ENCODE data around the gene CNST. TPM values are rescaled to one million over a fixed set of nuclear protein-coding genes. Genes with fewer than 3 reads are reported as not detected.

The CNST gene
- polyA plus RNA-seq, 1 donor (not counting 4 experiments of a cell fraction or from before 2014, with no cell fraction given) = 9.8 TPM

- Histone ChIP-seq H3K9me3 (ENCODE audit: control insufficient read depth, low read depth, low read length) (peaks cover 6% of the 10 kb centered on the region), H3K79me2 (ENCODE audit: control insufficient read depth, insufficient read depth, low read length) (no peaks in the 10 kb centered on the region), H3K9ac (ENCODE audit: control insufficient read depth, extremely low read depth, insufficient read depth, low read length) (no peak overlapping the region), H4K20me1 (ENCODE audit: control insufficient read depth, extremely low read depth, insufficient read depth, low read length) (no peaks in the 10 kb centered on the region), H2AFZ (ENCODE audit: control insufficient read depth, low read length) (no peak overlapping the region), H3K4me2 (ENCODE audit: control insufficient read depth, extremely low read depth, insufficient read depth, low read depth, low read length) (no peak overlapping the region), H3K9me1 (ENCODE audit: control insufficient read depth, extremely low read depth, insufficient read depth, low read length) (no peaks in the 10 kb centered on the region), H3K4me1 (ENCODE audit: control insufficient read depth, extremely low read depth, insufficient read depth, low read length) (no peaks in the 10 kb centered on the region), H3K27me3 (ENCODE audit: control insufficient read depth, extremely low read depth, insufficient read depth, low read length) (no peaks in the 10 kb centered on the region), H3K4me3 (ENCODE audit: control insufficient read depth in 2 of 3, extremely low read depth in 1 of 3, insufficient read depth in 2 of 3, low read depth in 1 of 3, low read length in 3 of 3) (no peak overlapping the region), H3K36me3 (ENCODE audit: control insufficient read depth in 2 of 2, extremely low read depth in 1 of 2, insufficient read depth in 2 of 2, low read length in 2 of 2) (no peaks in the 10 kb centered on the region), H3K27ac (ENCODE audit: control insufficient read depth, insufficient read depth, low read length) (no peak overlapping the region)
- dilution Hi-C loops (cut with MboI; ENCODE audit: extremely low pct_ligation_motif_present, low sequenced_read_pairs) = no loop called here
- no peak for FAIRE-seq
- TF ChIP-seq, protein P1, sequence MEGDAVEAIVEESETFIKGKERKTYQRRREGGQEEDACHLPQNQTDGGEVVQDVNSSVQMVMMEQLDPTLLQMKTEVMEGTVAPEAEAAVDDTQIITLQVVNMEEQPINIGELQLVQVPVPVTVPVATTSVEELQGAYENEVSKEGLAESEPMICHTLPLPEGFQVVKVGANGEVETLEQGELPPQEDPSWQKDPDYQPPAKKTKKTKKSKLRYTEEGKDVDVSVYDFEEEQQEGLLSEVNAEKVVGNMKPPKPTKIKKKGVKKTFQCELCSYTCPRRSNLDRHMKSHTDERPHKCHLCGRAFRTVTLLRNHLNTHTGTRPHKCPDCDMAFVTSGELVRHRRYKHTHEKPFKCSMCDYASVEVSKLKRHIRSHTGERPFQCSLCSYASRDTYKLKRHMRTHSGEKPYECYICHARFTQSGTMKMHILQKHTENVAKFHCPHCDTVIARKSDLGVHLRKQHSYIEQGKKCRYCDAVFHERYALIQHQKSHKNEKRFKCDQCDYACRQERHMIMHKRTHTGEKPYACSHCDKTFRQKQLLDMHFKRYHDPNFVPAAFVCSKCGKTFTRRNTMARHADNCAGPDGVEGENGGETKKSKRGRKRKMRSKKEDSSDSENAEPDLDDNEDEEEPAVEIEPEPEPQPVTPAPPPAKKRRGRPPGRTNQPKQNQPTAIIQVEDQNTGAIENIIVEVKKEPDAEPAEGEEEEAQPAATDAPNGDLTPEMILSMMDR (optimal IDR thresholded peaks at IDR 0.05 in 1 of 3, IDR thresholded peaks at IDR 0.05 in 1 of 3, conservative IDR thresholded peaks at IDR 0.05 in 1 of 3; ENCODE audit: extremely low read depth in 1 of 3, insufficient read depth in 2 of 3, low read length in 3 of 3) = no peak
- TF ChIP-seq EZH2 (IDR thresholded peaks at IDR 0.05; ENCODE audit: low read length) = no peak
- DNase-seq (ENCODE audit: low read depth, low spot score) = no peak
These were observed 38.7 kb upstream of the CNST start for GRCh38 chr1:246527402-246528088.

- TF ChIP-seq, protein P1 (optimal IDR thresholded peaks at IDR 0.05 in 1 of 3, IDR thresholded peaks at IDR 0.05 in 1 of 3, conservative IDR thresholded peaks at IDR 0.05 in 1 of 3; ENCODE audit: extremely low read depth in 1 of 3, insufficient read depth in 2 of 3, low read length in 3 of 3) = no peak
- no peak for TF ChIP-seq EZH2 (IDR thresholded peaks at IDR 0.05; ENCODE audit: low read length)
- Histone ChIP-seq H3K9ac (ENCODE audit: control insufficient read depth, extremely low read depth, insufficient read depth, low read length) (no peak overlapping the region), H4K20me1 (ENCODE audit: control insufficient read depth, extremely low read depth, insufficient read depth, low read length) (no peaks in the 10 kb centered on the region), H3K9me3 (ENCODE audit: control insufficient read depth, low read depth, low read length) (peaks cover 6% of the 10 kb centered on the region), H2AFZ (ENCODE audit: control insufficient read depth, low read length) (no peak overlapping the region), H3K9me1 (ENCODE audit: control insufficient read depth, extremely low read depth, insufficient read depth, low read length) (no peaks in the 10 kb centered on the region), H3K4me1 (ENCODE audit: control insufficient read depth, extremely low read depth, insufficient read depth, low read length) (no peaks in the 10 kb centered on the region), H3K79me2 (ENCODE audit: control insufficient read depth, insufficient read depth, low read length) (no peaks in the 10 kb centered on the region), H3K27ac (ENCODE audit: control insufficient read depth, insufficient read depth, low read length) (no peak overlapping the region), H3K36me3 (ENCODE audit: control insufficient read depth in 2 of 2, extremely low read depth in 1 of 2, insufficient read depth in 2 of 2, low read length in 2 of 2) (no peaks in the 10 kb centered on the region), H3K4me2 (ENCODE audit: control insufficient read depth, extremely low read depth, insufficient read depth, low read depth, low read length) (no peak overlapping the region), H3K27me3 (ENCODE audit: control insufficient read depth, extremely low read depth, insufficient read depth, low read length) (no peaks in the 10 kb centered on the region), H3K4me3 (ENCODE audit: control insufficient read depth in 2 of 3, extremely low read depth in 1 of 3, insufficient read depth in 2 of 3, low read depth in 1 of 3, low read length in 3 of 3) (no peak overlapping the region)
- DNase-seq (ENCODE audit: low read depth, low spot score) (no peak), FAIRE-seq (no peak)
- dilution Hi-C loops (cut with MboI; ENCODE audit: extremely low pct_ligation_motif_present, low sequenced_read_pairs) = no loop called here
These were observed 37.1 kb upstream of the CNST start for GRCh38 chr1:246528933-246529731.
